Fibroblast of lung (primary cell): ENCODE data around the gene MAPK8.
"Not testable (repeated sequence)": the region's sequence is repeated elsewhere in the genome, so short reads cannot be mapped to it uniquely, and the experiment has no call there.

Experiments
- EZH2 ChIP-seq: IDR thresholded peaks from 2 replicates; pipeline ENCODE4 v1.5.1; 2012; ENCODE audit warnings: low read length, control low read depth, mild to moderate bottlenecking; ENCODE audit errors: missing control alignments
- TF ChIP-seq, protein P1 (sequence below), 2 donors: IDR thresholded peaks in 1 of 2; conservative IDR thresholded peaks in 1 of 2; 1 replicate in 1 of 2; 2 replicates in 1 of 2; pipeline ENCODE4 v1.5.1; 2011 to 2012; ENCODE audit warnings: low read length in 2 of 2, control low read depth in 1 of 2, inconsistent platforms in 1 of 2, low read depth in 1 of 2, mild to moderate bottlenecking in 1 of 2

DNA sequence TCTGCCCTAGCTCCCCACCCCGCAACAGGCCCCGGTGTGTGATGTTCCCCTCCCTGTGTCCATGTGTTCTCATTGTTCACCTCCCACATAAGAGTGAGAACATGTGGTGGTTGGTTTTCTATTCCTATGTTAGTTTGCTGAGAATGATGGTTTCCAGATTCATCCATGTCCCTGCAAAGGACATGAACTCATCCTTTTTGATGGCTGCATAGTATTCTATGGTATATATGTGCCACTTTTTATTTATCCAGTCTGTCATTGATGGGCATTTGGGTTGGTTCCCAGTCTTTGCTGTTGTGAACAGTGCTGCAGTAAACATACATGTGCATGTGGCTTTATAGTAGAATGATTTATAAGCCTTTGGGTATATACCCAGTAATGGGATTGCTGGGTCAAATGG, 41.1 kb downstream of the MAPK8 start:
- TF ChIP-seq, protein P1, sequence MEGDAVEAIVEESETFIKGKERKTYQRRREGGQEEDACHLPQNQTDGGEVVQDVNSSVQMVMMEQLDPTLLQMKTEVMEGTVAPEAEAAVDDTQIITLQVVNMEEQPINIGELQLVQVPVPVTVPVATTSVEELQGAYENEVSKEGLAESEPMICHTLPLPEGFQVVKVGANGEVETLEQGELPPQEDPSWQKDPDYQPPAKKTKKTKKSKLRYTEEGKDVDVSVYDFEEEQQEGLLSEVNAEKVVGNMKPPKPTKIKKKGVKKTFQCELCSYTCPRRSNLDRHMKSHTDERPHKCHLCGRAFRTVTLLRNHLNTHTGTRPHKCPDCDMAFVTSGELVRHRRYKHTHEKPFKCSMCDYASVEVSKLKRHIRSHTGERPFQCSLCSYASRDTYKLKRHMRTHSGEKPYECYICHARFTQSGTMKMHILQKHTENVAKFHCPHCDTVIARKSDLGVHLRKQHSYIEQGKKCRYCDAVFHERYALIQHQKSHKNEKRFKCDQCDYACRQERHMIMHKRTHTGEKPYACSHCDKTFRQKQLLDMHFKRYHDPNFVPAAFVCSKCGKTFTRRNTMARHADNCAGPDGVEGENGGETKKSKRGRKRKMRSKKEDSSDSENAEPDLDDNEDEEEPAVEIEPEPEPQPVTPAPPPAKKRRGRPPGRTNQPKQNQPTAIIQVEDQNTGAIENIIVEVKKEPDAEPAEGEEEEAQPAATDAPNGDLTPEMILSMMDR (conservative IDR thresholded peaks at IDR 0.05 in 1 of 2, IDR thresholded peaks at IDR 0.05 in 1 of 2; ENCODE audit: low read depth in 1 of 2, low read length in 2 of 2), result not testable (repeated sequence)
- TF ChIP-seq EZH2, result not testable (repeated sequence)
